ENCODE results near the gene DNM1L. TPM values are rescaled to one million over a fixed set of nuclear protein-coding genes. Genes with fewer than 3 reads are reported as not detected.

The DNM1L gene
- total and polyA plus RNA-seq, 9 of the 15 experiments (the other 6 are each of a cell fraction or from before 2014, with no cell fraction given), result 24.1 to 82.8 (median 61.5) TPM

GRCh38 chr12:32726286-32726685 lies 47.2 kb downstream of the DNM1L start (continued):
- TF ChIP-seq, protein P1, sequence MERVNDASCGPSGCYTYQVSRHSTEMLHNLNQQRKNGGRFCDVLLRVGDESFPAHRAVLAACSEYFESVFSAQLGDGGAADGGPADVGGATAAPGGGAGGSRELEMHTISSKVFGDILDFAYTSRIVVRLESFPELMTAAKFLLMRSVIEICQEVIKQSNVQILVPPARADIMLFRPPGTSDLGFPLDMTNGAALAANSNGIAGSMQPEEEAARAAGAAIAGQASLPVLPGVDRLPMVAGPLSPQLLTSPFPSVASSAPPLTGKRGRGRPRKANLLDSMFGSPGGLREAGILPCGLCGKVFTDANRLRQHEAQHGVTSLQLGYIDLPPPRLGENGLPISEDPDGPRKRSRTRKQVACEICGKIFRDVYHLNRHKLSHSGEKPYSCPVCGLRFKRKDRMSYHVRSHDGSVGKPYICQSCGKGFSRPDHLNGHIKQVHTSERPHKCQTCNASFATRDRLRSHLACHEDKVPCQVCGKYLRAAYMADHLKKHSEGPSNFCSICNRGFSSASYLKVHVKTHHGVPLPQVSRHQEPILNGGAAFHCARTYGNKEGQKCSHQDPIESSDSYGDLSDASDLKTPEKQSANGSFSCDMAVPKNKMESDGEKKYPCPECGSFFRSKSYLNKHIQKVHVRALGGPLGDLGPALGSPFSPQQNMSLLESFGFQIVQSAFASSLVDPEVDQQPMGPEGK (CRISPR knock-in tag; IDR thresholded peaks at IDR 0.05; ENCODE audit: borderline replicate concordance), result no peak

DNA sequence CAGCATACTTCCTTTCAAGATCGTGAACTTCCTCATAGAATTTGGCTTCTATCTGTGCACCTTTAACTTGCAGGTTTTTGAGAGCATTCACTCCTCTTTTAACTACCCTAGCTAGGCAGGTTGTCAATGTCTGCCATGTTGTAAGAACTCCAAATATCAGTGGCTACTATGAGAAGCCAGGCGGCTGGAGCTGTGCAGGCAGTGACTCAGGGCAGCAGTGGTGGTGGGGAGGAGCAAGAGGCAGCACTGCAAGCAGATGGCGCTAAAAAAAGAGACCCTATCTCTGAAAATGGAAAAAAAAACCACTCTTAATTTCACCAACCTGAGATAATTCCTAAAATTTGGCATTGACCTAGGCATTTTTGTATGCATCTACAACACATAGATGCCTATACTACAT lies 48.1 kb downstream of the DNM1L start:
- FAIRE-seq (no peak), ATAC-seq (peak; percentile 64; the same call in 2 of the 3 replicates), DNase-seq (ENCODE audit: extremely low read depth in 1 of 4, low spot score in 3 of 4) (peak in 1 of 4 experiments; percentile 18)
- no TSS peak for BruUV-seq (replicated peaks)
- Histone ChIP-seq H3K9me1 (ENCODE audit: control insufficient read depth, insufficient read depth, low read length) (no peaks in the 10 kb centered on the region), H3K27ac (ENCODE audit: extremely low read depth, low read depth, low read length) (no peak overlapping the region; the same call in 2 of the 3 replicates), H4K20me1 (replicated peaks; ENCODE audit: control insufficient read depth, insufficient read depth, low read length) (no peaks in the 10 kb centered on the region), H3K4me3 (no peak overlapping the region), H3K27me3 (ENCODE audit: control insufficient read depth in 2 of 2, insufficient read depth in 2 of 2, low read length in 2 of 2) (no peaks in the 10 kb centered on the region), H3K9ac (ENCODE audit: insufficient read depth in 1 of 2, low read depth in 2 of 2, low read length in 2 of 2) (no peak overlapping the region), H3K36me3 (ENCODE audit: control insufficient read depth, insufficient read depth, low read length) (peaks cover 68% of the 10 kb centered on the region), H2AFZ (ENCODE audit: low read depth, low read length) (no peak overlapping the region), H3K79me2 (ENCODE audit: control insufficient read depth, insufficient read depth, low read length) (no peaks in the 10 kb centered on the region), H3K9me3 (replicated peaks; ENCODE audit: control insufficient read depth, insufficient read depth, low read depth, low read length) (no peaks in the 10 kb centered on the region), H3K4me1 (replicated peaks in 1 of 2; ENCODE audit: control insufficient read depth in 2 of 2, insufficient read depth in 2 of 2, low read length in 2 of 2) (no peaks in the 10 kb centered on the region; a peak in 1 of 5 replicates), H3K4me2 (ENCODE audit: insufficient read depth, low read length) (no peak overlapping the region)
- ChIA-PET CTCF (ENCODE audit: low intra/inter-chr PET ratio) (no interaction called here), POLR2A (no interaction called here)
- TF ChIP-seq ZNF444 (CRISPR knock-in tag; IDR thresholded peaks at IDR 0.05) (no peak), ZNF23 (CRISPR knock-in tag; IDR thresholded peaks at IDR 0.05) (no peak), ATF4 (CRISPR knock-in tag; IDR thresholded peaks at IDR 0.05) (no peak), CBX1 (IDR thresholded peaks at IDR 0.05; ENCODE audit: low read depth) (no peak), ESRRB (CRISPR knock-in tag; IDR thresholded peaks at IDR 0.05; ENCODE audit: borderline replicate concordance) (no peak), ZNF217 (CRISPR knock-in tag; IDR thresholded peaks at IDR 0.05) (no peak), ZBTB49 (CRISPR knock-in tag; IDR thresholded peaks at IDR 0.05; ENCODE audit: borderline replicate concordance) (no peak), NR3C1 (CRISPR knock-in tag; IDR thresholded peaks at IDR 0.05) (no peak), ZNF75A (CRISPR knock-in tag; IDR thresholded peaks at IDR 0.05) (no peak), PHTF2 (CRISPR knock-in tag; IDR thresholded peaks at IDR 0.05) (no peak), KDM2B (CRISPR knock-in tag; IDR thresholded peaks at IDR 0.05) (no peak), SP1 (CRISPR knock-in tag; IDR thresholded peaks at IDR 0.05) (no peak), PTBP1 (IDR thresholded peaks at IDR 0.05; ENCODE audit: low read depth, low read length) (no peak)
- intact Hi-C loops (cut with micrococcal nuclease), result no loop called here
- 43% methylated on average over 3 of the region's 3 CpGs for WGBS (ENCODE audit: insufficient coverage, low coverage, missing lambda C conversion rate)
- in situ Hi-C loops (cut with MboI), result no loop called here
